SH-SY5Y (cell line): ENCODE data around the gene CES5A.

Experiments
- GATA2 ChIP-seq: IDR thresholded peaks from 2 replicates; pipeline ENCODE4 v1.6.1; 2011; ENCODE audit warnings: mild to moderate bottlenecking, low read depth, low read length
- GATA3 ChIP-seq: IDR thresholded peaks from 2 replicates; pipeline ENCODE4 v1.6.1; 2011; ENCODE audit warnings: low read depth, mild to moderate bottlenecking, low read length, moderate library complexity

The CES5A gene, protein sequence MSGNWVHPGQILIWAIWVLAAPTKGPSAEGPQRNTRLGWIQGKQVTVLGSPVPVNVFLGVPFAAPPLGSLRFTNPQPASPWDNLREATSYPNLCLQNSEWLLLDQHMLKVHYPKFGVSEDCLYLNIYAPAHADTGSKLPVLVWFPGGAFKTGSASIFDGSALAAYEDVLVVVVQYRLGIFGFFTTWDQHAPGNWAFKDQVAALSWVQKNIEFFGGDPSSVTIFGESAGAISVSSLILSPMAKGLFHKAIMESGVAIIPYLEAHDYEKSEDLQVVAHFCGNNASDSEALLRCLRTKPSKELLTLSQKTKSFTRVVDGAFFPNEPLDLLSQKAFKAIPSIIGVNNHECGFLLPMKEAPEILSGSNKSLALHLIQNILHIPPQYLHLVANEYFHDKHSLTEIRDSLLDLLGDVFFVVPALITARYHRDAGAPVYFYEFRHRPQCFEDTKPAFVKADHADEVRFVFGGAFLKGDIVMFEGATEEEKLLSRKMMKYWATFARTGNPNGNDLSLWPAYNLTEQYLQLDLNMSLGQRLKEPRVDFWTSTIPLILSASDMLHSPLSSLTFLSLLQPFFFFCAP

DNA sequence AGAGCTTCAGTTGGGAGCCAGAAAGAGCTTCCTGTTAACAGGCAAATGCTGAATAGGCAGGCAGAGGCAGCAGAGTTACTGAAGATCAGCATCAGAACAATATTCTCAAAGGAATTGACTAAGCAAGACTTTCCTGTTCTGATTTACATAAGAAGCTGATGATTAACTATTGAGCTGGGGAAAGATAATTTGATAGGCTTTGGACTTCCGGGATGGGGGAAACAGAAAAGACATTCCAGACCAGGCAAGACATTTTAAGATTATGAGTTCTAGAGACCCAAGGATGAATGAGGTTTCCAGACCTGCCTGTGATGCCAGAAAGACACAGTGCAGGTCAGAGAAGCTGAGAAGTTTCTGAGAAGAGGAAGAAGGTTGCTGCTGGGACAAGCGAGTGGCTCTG, at the start of gene CES5A:
Gene CES5A, minus strand, starts transcription at position 101 of the 400 bp plus-strand sequence. CDS start 152 bp downstream, outside the sequence.
- no peak for TF ChIP-seq GATA3
- TF ChIP-seq GATA2: no peak

DNA sequence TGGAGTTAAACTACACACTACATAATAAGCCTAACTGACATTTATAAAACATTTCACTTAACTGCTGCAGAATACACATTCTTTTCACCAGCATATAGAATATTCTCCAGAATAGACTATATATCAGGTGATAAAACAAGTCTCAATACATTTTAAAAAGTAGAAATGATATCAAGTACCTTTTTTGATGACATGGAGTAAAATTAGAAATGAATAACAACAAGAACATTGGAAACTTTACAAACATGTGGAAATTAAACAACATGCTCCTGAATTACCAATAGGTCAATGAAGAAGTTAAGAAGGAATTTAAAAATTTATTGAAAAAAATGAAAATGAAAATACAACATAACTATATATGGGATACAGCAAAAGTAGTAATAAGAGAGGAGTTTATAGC, 47.5 kb upstream of the CES5A start:
- TF ChIP-seq GATA3: no peak

- no peak for TF ChIP-seq GATA3
- TF ChIP-seq GATA2: no peak
Observed at GRCh38 chr16:55917373-55918160, 42.4 kb upstream of the CES5A start.

- TF ChIP-seq GATA2: no peak
- no peak for TF ChIP-seq GATA3
Observed at GRCh38 chr16:55915096-55915827, 40.1 kb upstream of the CES5A start.

GRCh38 chr16:55914383-55914782, 39.2 kb upstream of the CES5A start:
- TF ChIP-seq GATA2 (no peak), GATA3 (no peak)

GRCh38 chr16:55913716-55914115, 38.5 kb upstream of the CES5A start:
- no peak for TF ChIP-seq GATA2
- TF ChIP-seq GATA3: no peak

DNA sequence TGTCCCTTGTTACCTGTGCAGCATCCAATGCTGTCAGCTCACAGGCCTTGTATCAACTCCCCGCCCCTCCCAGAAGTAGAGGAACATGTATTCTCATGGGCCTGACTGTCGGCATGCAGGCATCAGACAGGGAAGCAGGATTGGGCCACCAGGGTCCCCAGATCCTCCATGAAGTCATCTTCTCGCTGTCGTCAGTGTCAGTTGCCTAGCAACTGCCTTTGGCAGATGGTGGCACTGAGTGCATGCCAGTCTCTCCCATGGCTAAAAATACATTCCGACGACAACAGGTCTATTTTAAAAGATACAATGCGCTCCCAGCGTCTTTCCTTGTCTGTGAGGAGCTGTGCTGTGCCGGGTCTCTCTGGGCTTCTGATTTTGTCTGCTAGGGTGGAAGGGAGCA, 36.8 kb upstream of the CES5A start:
- TF ChIP-seq GATA3 (no peak), GATA2 (no peak)

GRCh38 chr16:55911616-55912015, 36.4 kb upstream of the CES5A start:
- TF ChIP-seq GATA3 (no peak), GATA2 (no peak)

GRCh38 chr16:55909876-55910275, 34.7 kb upstream of the CES5A start:
- no peak for TF ChIP-seq GATA3
- TF ChIP-seq GATA2: no peak

GRCh38 chr16:55908641-55909040, 33.5 kb upstream of the CES5A start:
- no peak for TF ChIP-seq GATA3
- no peak for TF ChIP-seq GATA2

DNA sequence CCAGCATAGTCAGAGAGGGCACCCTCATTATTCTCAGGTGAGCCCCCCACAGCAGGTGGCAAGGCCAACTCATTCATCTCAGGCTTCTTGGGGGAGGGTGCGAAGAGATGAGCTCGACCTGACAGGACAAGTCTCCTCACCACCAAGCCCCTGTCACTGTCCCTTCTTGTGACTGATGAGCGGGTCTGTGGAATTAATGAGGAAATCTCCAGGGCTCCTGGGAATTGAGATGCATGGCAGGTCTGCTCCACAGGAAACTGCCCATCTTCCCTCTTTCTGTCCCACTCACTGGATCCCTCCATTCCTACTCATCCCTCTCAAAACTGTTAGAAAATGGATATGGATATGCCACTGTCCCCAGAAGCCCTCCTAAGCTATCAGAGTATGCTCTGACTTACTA, 32.5 kb upstream of the CES5A start:
- no peak for TF ChIP-seq GATA2
- no peak for TF ChIP-seq GATA3

GRCh38 chr16:55906123-55906522, 30.9 kb upstream of the CES5A start:
- TF ChIP-seq GATA3: no peak
- TF ChIP-seq GATA2: no peak

DNA sequence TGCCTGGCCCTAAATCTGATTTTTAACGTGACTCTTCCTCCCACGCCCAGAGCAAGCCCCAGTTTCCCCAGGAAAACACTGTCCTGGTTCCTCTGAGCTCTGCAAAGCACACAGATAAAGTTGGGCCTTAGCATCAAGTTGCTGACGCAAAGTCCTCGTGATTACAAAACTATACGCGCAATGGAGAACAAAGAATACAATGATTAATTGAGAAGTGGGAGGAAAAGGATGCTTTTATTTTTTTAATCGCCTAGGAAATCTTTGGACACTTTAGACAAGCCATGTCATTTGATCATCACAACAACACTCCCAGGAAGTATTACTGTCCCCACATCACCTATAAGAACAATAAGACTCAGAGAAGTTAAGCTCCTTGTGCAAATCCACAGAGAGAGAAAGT, 30.5 kb upstream of the CES5A start:
- TF ChIP-seq GATA2: no peak

- no peak for TF ChIP-seq GATA3
- no peak for TF ChIP-seq GATA2
Observed at GRCh38 chr16:55901566-55902217, 26.5 kb upstream of the CES5A start.
